Raji (cell line): ENCODE data around the gene RPL19.

Source experiments
- POLR2A ChIP-seq: IDR thresholded peaks from 2 replicates; pipeline ENCODE4 v1.6.1; 2011; ENCODE audit warnings: low read depth, low read length, control low read depth; ENCODE audit not compliant: insufficient read depth

The RPL19 gene

GRCh38 chr17:39200070-39200879, at the start of gene RPL19:
TSS of gene RPL19 (plus strand) at chr17:39200283. CDS start at chr17:39200345, 62 bp downstream.
- TF ChIP-seq POLR2A: peak; percentile 88

GRCh38 chr17:39150795-39151149, 49.3 kb upstream of the RPL19 start:
- no peak for TF ChIP-seq POLR2A

- TF ChIP-seq POLR2A: no peak
Measured at GRCh38 chr17:39151150-39151942, 48.7 kb upstream of the RPL19 start, which contains the start of gene PLXDC1. TSS of gene PLXDC1 (minus strand) at chr17:39151637. CDS start at chr17:39151437, 200 bp downstream.

- no peak for TF ChIP-seq POLR2A
Measured at GRCh38 chr17:39151943-39152818, 47.9 kb upstream of the RPL19 start.

GRCh38 chr17:39153599-39154051, 46.5 kb upstream of the RPL19 start:
- no peak for TF ChIP-seq POLR2A

- TF ChIP-seq POLR2A: no peak
Measured at GRCh38 chr17:39155654-39156053, 44.4 kb upstream of the RPL19 start.

- no peak for TF ChIP-seq POLR2A
Measured at GRCh38 chr17:39156491-39156890, 43.6 kb upstream of the RPL19 start.

GRCh38 chr17:39158623-39159022, 41.5 kb upstream of the RPL19 start:
- no peak for TF ChIP-seq POLR2A

GRCh38 chr17:39161962-39162361, 38.1 kb upstream of the RPL19 start:
- TF ChIP-seq POLR2A: no peak

- TF ChIP-seq POLR2A: peak; percentile 42; the same call in 1 of the 2 replicates
Measured at GRCh38 chr17:39164675-39165143, 35.4 kb upstream of the RPL19 start.

- TF ChIP-seq POLR2A: no peak
Measured at GRCh38 chr17:39165178-39165840, 34.8 kb upstream of the RPL19 start.

GRCh38 chr17:39165841-39166349, 34.2 kb upstream of the RPL19 start, which contains the start of gene ARL5C:
TSS of gene ARL5C (minus strand) at chr17:39166161. CDS start at chr17:39165760, 401 bp downstream.
- TF ChIP-seq POLR2A: no peak

- no peak for TF ChIP-seq POLR2A
Measured at GRCh38 chr17:39166437-39167335, 33.4 kb upstream of the RPL19 start.
